ENCODE measurements around the gene GBA2. TPM values are rescaled to one million over a fixed set of nuclear protein-coding genes. Genes with fewer than 3 reads are reported as not detected.

The GBA2 gene
- total RNA-seq, 1 donor from 2014 or later, result 37.9 TPM

GRCh38 chr9:35750256-35750531 is 1.2 kb upstream of the GBA2 start:
- peak overlapping the region; percentile 73 for H3K4me3 ChIP-seq (ENCODE audit: low read depth, low read length)
- no peak for TF ChIP-seq CTCF (IDR thresholded peaks at IDR 0.05; ENCODE audit: insufficient read depth, low read length, severe bottlenecking)
- H3K27me3 ChIP-seq (ENCODE audit: control insufficient read depth, insufficient read depth, low read length), result no peaks in the 10 kb centered on the region
- peaks cover 19% of the 10 kb centered on the region for H3K36me3 ChIP-seq (ENCODE audit: control insufficient read depth, insufficient read depth, low read length)
- FAIRE-seq (no peak), DNase-seq (ENCODE audit: low read depth) (no peak)

- FAIRE-seq (no peak), DNase-seq (ENCODE audit: low read depth) (peak; percentile 40)
- no peaks in the 10 kb centered on the region for H3K27me3 ChIP-seq (ENCODE audit: control insufficient read depth, insufficient read depth, low read length)
- no peak for TF ChIP-seq CTCF (IDR thresholded peaks at IDR 0.05; ENCODE audit: insufficient read depth, low read length, severe bottlenecking)
- H3K4me3 ChIP-seq (ENCODE audit: low read depth, low read length), result peak overlapping the region; percentile 73
- H3K36me3 ChIP-seq (ENCODE audit: control insufficient read depth, insufficient read depth, low read length), result peaks cover 21% of the 10 kb centered on the region
Observed at GRCh38 chr9:35749515-35750255, 657 bp upstream of the GBA2 start.

GRCh38 chr9:35748242-35748857 is 678 bp downstream of the GBA2 start:
- Histone ChIP-seq H3K27me3 (ENCODE audit: control insufficient read depth, insufficient read depth, low read length) (no peaks in the 10 kb centered on the region), H3K36me3 (ENCODE audit: control insufficient read depth, insufficient read depth, low read length) (peaks cover 27% of the 10 kb centered on the region), H3K4me3 (ENCODE audit: low read depth, low read length) (peak overlapping the region; percentile 73)
- DNase-seq (ENCODE audit: low read depth) (no peak), FAIRE-seq (no peak)
- TF ChIP-seq CTCF (IDR thresholded peaks at IDR 0.05; ENCODE audit: insufficient read depth, low read length, severe bottlenecking), result no peak

GRCh38 chr9:35746583-35746982 is 2.4 kb downstream of the GBA2 start:
- H3K4me3 ChIP-seq (ENCODE audit: low read depth, low read length), result peak overlapping the region; percentile 73
- peak; percentile 25 for DNase-seq (ENCODE audit: low read depth)
- FAIRE-seq, result no peak
- H3K27me3 ChIP-seq (ENCODE audit: control insufficient read depth, insufficient read depth, low read length), result no peaks in the 10 kb centered on the region
- no peak for TF ChIP-seq CTCF (IDR thresholded peaks at IDR 0.05; ENCODE audit: insufficient read depth, low read length, severe bottlenecking)
- peaks cover 18% of the 10 kb centered on the region for H3K36me3 ChIP-seq (ENCODE audit: control insufficient read depth, insufficient read depth, low read length)

- peaks cover 15% of the 10 kb centered on the region for H3K36me3 ChIP-seq (ENCODE audit: control insufficient read depth, insufficient read depth, low read length)
- H3K4me3 ChIP-seq (ENCODE audit: low read depth, low read length), result no peak overlapping the region
- no peak for TF ChIP-seq CTCF (IDR thresholded peaks at IDR 0.05; ENCODE audit: insufficient read depth, low read length, severe bottlenecking)
- DNase-seq (ENCODE audit: low read depth) (no peak), FAIRE-seq (no peak)
- no peaks in the 10 kb centered on the region for H3K27me3 ChIP-seq (ENCODE audit: control insufficient read depth, insufficient read depth, low read length)
Observed at GRCh38 chr9:35745569-35745968, 3.5 kb downstream of the GBA2 start.

Data from bronchial epithelial cell (primary cell).